ENCODE measurements around the gene DIRAS1.

DNA sequence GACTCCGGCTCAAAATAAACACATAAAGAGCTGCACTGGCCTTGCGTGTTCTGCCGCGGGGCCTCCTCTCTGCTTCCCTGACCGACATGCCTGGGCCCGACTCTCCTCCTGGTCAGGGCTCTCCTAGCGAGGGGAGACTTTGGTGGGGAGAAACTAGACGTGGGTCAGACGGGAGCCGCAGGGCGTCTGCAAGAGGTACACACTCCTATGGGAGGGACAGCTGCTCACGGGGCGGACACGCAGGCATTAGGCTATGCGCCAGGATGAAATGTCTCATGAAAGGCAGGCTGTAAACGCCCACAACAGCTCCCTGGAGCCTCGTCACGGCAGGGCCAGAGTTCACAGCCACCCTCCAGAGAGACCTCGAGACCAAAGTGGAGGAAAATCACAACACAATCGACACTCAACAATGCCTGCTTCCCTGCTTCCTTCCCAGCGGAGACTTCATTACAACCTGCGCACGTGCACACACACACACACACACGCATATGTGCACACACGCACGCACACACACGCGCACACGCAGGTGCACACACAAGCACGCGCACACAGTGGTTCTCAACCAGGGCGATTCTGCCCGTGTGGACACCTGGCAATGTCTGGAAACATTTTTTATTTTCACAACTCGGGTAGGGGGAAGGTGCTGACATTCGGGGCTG lies 12.9 kb upstream of the DIRAS1 start:
- TF ChIP-seq, protein P1, sequence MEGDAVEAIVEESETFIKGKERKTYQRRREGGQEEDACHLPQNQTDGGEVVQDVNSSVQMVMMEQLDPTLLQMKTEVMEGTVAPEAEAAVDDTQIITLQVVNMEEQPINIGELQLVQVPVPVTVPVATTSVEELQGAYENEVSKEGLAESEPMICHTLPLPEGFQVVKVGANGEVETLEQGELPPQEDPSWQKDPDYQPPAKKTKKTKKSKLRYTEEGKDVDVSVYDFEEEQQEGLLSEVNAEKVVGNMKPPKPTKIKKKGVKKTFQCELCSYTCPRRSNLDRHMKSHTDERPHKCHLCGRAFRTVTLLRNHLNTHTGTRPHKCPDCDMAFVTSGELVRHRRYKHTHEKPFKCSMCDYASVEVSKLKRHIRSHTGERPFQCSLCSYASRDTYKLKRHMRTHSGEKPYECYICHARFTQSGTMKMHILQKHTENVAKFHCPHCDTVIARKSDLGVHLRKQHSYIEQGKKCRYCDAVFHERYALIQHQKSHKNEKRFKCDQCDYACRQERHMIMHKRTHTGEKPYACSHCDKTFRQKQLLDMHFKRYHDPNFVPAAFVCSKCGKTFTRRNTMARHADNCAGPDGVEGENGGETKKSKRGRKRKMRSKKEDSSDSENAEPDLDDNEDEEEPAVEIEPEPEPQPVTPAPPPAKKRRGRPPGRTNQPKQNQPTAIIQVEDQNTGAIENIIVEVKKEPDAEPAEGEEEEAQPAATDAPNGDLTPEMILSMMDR (IDR thresholded peaks at IDR 0.05): no peak
- no peak for TF ChIP-seq POLR2A (IDR thresholded peaks at IDR 0.05)

All from testis (tissue), 2 donors.